SU-DHL-6 (cell line): ENCODE results near the gene NTSR1.

Source experiments
- H2AFZ ChIP-seq: fragments of 200-600 bp; sonication (generic); 2 replicates; pipeline ENCODE4 v1.6.1; 2014; ENCODE audit warnings: low read depth, mild to moderate bottlenecking, moderate library complexity, mixed read lengths, antibody characterized with exemption, low read length; ENCODE audit not compliant: severe bottlenecking
- H3F3A ChIP-seq: fragments of 200-600 bp; shearing (Covaris generic); 2 replicates; pipeline ENCODE4 v1.6.0; 2016; ENCODE audit warnings: antibody characterized with exemption, mild to moderate bottlenecking; ENCODE audit not compliant: insufficient read depth
- H3K27ac ChIP-seq: fragments of 200-600 bp; sonication (generic); 2 replicates; pipeline ENCODE4 v1.5.1; 2016; ENCODE audit warnings: low read depth, mild to moderate bottlenecking, low read length, moderate library complexity, mixed read lengths
- H3K27me3 ChIP-seq: fragments of 200-600 bp; sonication (generic), shearing (Covaris generic); 2 replicates; pipeline ENCODE4 v1.6.0; 2014; ENCODE audit warnings: mild to moderate bottlenecking, low read length
- H3K36me3 ChIP-seq: fragments of 200-600 bp; sonication (generic); 2 replicates; pipeline ENCODE4 v1.6.1; 2014; ENCODE audit warnings: mild to moderate bottlenecking, low read length, mixed read lengths
- H3K4me2 ChIP-seq: fragments of 300-600, 200-600 bp; shearing (Covaris generic), sonication (generic); 2 replicates; pipeline ENCODE4 v1.6.0; 2014; ENCODE audit warnings: low read length, low read depth, mild to moderate bottlenecking; ENCODE audit not compliant: poor library complexity, severe bottlenecking
- H3K4me3 ChIP-seq: fragments of 200-600 bp; sonication (generic); 2 replicates; pipeline ENCODE4 v1.5.1; 2014; ENCODE audit warnings: antibody characterized with exemption, low read length, mild to moderate bottlenecking, mixed read lengths; ENCODE audit not compliant: insufficient read depth, poor library complexity, severe bottlenecking
- H3K79me2 ChIP-seq: fragments of 200-600 bp; sonication (generic); 2 replicates; pipeline ENCODE4 v1.6.1; 2014; ENCODE audit warnings: mild to moderate bottlenecking, low read length, moderate library complexity; ENCODE audit not compliant: insufficient read depth
- H3K9ac ChIP-seq: fragments of 200-600 bp; sonication (generic); 2 replicates; pipeline ENCODE4 v1.7.0; 2014; ENCODE audit warnings: mild to moderate bottlenecking, low read length
- H3K9me2 ChIP-seq: fragments of 200-600 bp; sonication (generic); replicated peaks from 2 replicates; pipeline ENCODE4 v1.6.1; 2014; ENCODE audit warnings: low read length; ENCODE audit not compliant: insufficient read depth
- H3K9me3 ChIP-seq: fragments of 200-600 bp; sonication (generic); 2 replicates; pipeline ENCODE4 v1.6.1; 2014; ENCODE audit warnings: low read length, mixed read lengths; ENCODE audit not compliant: insufficient read depth
- H4K20me1 ChIP-seq: fragments of 200-600 bp; sonication (generic); 2 replicates; pipeline ENCODE4 v1.6.1; 2014; ENCODE audit warnings: low read depth, mild to moderate bottlenecking, antibody characterized with exemption, low read length, moderate library complexity, mixed read lengths
- CTCF ChIP-seq: fragments of 200-600 bp; sonication (generic); IDR thresholded peaks from one replicate; pipeline ENCODE4 v1.5.1; 2017; ENCODE audit warnings: antibody characterized with exemption, mild to moderate bottlenecking, low read length, moderate library complexity; ENCODE audit not compliant: insufficient read depth, poor library complexity, severe bottlenecking
- EZH2phosphoT487 ChIP-seq: fragments of 200-600 bp; sonication (generic), shearing (Covaris generic); conservative IDR thresholded peaks from 2 replicates; pipeline ENCODE4 v1.6.1; 2018; ENCODE audit warnings: mild to moderate bottlenecking, antibody characterized with exemption, low read length, moderate library complexity, mixed read lengths

Gene NTSR1

GRCh38 chr20:62739581-62740285 is 31.1 kb downstream of the NTSR1 start:
- no peak overlapping the region for H3K9ac ChIP-seq
- no peak overlapping the region for H3K4me3 ChIP-seq
- H3K9me3 ChIP-seq = no peaks in the 10 kb centered on the region

GRCh38 chr20:62740286-62741141 is 31.9 kb downstream of the NTSR1 start:
- no peak overlapping the region for H3K4me3 ChIP-seq
- H3F3A ChIP-seq = no peaks in the 10 kb centered on the region
- no peak overlapping the region for H3K4me2 ChIP-seq
- no peaks in the 10 kb centered on the region for H3K79me2 ChIP-seq
- H3K9ac ChIP-seq = no peak overlapping the region
- H4K20me1 ChIP-seq = no peaks in the 10 kb centered on the region
- no peaks in the 10 kb centered on the region for H3K27me3 ChIP-seq
- TF ChIP-seq EZH2phosphoT487 = no peak
- no peak for TF ChIP-seq CTCF
- H2AFZ ChIP-seq = peak overlapping the region; percentile 9
- no peaks in the 10 kb centered on the region for H3K36me3 ChIP-seq
- no peaks in the 10 kb centered on the region for H3K9me3 ChIP-seq
- H3K9me2 ChIP-seq = no peaks in the 10 kb centered on the region
- H3K27ac ChIP-seq = no peak overlapping the region

More at GRCh38 chr20:62739581-62740285, 31.1 kb downstream of the NTSR1 start:
- Histone ChIP-seq H3F3A (no peaks in the 10 kb centered on the region), H3K27ac (no peak overlapping the region), H3K27me3 (no peaks in the 10 kb centered on the region), H4K20me1 (no peaks in the 10 kb centered on the region), H3K79me2 (no peaks in the 10 kb centered on the region), H3K36me3 (no peaks in the 10 kb centered on the region), H3K4me2 (no peak overlapping the region), H2AFZ (peak overlapping the region; percentile 9), H3K9me2 (no peaks in the 10 kb centered on the region)
- no peak for TF ChIP-seq CTCF
- no peak for TF ChIP-seq EZH2phosphoT487

- no peak overlapping the region for H3K27ac ChIP-seq
- no peak overlapping the region for H2AFZ ChIP-seq
- H3K36me3 ChIP-seq = no peaks in the 10 kb centered on the region
- no peak overlapping the region for H3K4me2 ChIP-seq
- no peaks in the 10 kb centered on the region for H3F3A ChIP-seq
- H3K9me2 ChIP-seq = no peaks in the 10 kb centered on the region
- no peaks in the 10 kb centered on the region for H3K9me3 ChIP-seq
- no peaks in the 10 kb centered on the region for H3K79me2 ChIP-seq
- H3K27me3 ChIP-seq = no peaks in the 10 kb centered on the region
- no peak for TF ChIP-seq EZH2phosphoT487
- TF ChIP-seq CTCF = no peak
- no peaks in the 10 kb centered on the region for H4K20me1 ChIP-seq
- no peak overlapping the region for H3K4me3 ChIP-seq
- H3K9ac ChIP-seq = no peak overlapping the region
Observed at GRCh38 chr20:62741191-62741691, 32.6 kb downstream of the NTSR1 start.
